Medulla oblongata (tissue), 1 donor: ENCODE results near the gene SIX1.

ENCODE experiments used
- DNase-seq: peaks from one replicate; pipeline ENCODE4 v3.0.0-alpha.2; 2015; ENCODE audit errors: extremely low spot score

The SIX1 gene

GRCh38 chr14:60655119-60655897 lies 6.0 kb upstream of the SIX1 start:
- no peak for DNase-seq

DNA sequence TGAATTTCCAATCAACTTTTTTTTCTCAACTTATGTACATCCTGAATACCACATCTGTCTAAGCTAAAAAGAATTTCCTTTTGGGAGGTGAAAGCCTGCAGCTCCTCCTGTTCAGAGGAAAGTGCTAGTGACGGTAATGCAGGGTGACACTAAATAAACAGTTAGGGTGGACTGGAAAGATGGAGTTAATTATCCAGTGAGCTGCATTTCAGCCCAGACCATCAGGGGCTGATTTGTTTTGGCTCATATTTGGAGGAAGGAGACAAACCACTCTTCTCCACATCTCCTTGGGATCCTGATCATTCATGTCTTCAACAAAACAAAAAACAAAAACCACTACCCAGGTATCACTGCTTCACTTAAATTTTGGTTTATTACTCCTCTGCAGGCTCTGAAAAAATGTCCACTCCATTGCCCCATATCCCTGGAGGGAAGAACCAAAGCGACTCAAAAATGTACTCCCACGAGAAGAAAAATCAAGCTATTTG lies 5.1 kb upstream of the SIX1 start:
- DNase-seq, result no peak

DNA sequence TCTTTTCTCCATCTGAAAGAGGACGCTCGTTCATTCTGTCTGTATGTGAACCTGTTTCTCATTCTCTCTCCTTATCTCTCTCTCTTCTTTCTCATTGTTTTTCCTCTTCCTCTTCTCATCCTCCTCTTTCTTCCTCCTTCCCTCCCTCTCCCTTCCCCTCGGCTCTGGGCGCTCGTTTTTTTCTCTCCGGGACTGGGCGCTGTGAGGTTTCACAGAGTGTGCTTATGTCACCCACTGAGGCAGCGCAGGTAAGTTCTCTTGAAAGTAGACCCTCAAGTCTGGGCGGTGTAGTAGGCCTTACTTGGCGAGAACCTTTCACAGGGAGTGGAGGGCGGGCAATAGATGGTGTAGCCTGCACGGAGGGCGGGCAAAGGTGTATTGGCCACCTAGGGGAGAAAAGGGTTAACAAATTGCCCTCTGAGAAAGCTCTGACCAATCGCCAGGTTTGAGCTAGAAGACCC lies 4.5 kb upstream of the SIX1 start:
- DNase-seq, result no peak

GRCh38 chr14:60652674-60653651 lies 3.7 kb upstream of the SIX1 start:
- DNase-seq, result no peak

GRCh38 chr14:60651796-60652673 lies 2.8 kb upstream of the SIX1 start:
- no peak for DNase-seq

DNA sequence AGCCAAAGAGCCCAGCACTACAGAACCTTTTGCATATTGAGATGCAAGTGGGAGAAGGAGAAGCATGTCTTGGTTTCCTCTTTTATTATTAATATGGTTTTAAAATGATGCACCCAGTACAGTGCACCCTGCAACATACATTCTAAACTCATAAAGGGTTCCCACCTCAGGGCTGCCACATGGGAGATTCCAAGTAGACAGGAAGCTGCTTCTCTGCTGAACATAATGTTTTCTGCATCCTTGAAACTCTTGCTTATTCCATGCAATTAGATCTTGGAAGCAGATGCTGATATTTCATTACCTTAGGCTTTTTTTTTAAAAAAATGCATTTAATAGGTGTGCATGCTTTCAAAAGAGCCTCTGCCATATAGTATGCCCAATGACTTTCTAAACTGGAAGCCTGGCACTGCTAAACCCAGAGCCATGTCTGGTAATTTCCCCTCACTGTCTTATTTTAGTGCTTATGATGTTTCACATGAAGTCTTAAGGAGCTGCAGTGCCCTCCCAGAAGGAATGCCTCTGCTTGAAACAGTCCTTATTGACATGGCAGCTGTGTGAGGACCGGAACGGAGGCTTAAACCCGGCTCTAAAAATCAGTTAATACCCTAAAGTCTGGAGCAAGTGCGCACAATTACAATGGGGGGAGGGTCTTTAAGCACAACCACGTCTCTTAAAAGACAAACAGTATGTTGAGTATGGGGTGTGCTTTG lies 2.0 kb upstream of the SIX1 start:
- DNase-seq, result no peak

GRCh38 chr14:60650373-60650961 lies 1.2 kb upstream of the SIX1 start:
- DNase-seq, result no peak

- no peak for DNase-seq
Measured at GRCh38 chr14:60649875-60650372, 647 bp upstream of the SIX1 start.

GRCh38 chr14:60648249-60648933 lies 886 bp downstream of the SIX1 start:
- no peak for DNase-seq

- no peak for DNase-seq
Measured at GRCh38 chr14:60647837-60648248, 1.4 kb downstream of the SIX1 start.

DNA sequence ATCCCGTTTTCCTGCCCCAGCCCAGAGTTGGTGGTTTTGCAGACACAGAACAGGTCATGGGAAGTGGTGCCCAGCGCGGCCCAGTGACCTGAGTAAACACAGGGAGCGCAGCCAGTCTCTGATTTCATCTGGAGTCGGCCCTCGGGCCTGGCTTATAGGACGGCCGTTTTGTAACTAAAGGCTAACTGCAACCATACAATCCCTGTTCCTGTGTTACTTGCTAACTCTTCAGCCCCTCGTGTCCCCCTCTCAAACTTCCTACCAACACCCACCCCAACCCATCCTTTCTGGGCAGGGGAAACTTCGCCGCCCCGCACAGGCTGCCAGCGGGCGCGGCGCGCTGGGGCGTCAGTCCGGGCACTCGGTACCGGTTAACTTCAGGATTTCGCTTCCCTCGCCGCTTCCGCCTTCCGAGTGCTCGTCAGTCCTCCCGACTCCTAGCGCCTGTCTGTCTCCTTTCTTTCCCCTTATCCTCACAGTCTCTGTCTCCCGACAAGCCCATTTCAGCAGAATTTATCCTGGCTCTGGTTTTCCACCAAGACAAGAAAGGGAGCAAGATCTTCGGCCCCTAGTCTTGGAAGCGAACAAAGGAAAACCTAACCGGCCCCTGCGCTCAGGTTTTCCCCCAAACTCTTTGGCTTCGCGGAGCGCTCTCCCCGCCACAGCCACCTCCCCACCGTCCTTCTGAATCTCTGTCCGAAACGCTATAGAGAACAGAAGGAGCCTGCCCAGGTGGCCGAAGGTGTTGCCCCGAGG lies 2.0 kb downstream of the SIX1 start:
- DNase-seq, result no peak

DNA sequence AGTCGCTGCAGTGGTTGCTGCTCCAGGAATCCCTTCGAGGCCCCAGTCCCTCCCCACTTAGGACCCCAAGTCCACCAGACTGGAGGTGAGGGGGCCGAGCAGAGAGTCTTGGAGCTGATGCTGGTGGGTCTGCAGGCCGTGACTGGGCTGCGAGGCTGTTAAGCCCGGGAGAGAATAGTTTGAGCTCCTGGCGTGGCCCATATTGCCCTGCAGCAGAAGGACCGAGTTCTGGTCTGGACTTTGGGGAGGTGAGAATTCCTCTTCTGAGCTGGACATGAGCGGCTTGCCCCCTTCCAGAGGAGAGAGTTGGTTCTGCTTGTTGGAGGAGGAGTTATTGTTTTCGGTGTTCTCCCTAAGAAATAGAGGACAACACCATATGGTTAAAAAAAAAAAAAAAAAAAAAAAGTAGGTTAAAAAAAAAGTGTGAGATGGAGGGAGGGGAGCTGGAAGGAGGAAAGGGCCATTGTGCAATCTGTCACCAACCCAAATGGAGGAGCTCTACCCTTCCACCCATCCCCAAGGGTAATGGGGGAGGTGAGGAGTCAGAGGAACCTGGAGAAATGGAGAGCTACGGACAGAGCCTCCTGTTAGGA lies 3.0 kb downstream of the SIX1 start:
- no peak for DNase-seq

- no peak for DNase-seq
Measured at GRCh38 chr14:60645126-60645741, 4.0 kb downstream of the SIX1 start.

- no peak for DNase-seq
Measured at GRCh38 chr14:60644666-60645065, 4.6 kb downstream of the SIX1 start.

DNA sequence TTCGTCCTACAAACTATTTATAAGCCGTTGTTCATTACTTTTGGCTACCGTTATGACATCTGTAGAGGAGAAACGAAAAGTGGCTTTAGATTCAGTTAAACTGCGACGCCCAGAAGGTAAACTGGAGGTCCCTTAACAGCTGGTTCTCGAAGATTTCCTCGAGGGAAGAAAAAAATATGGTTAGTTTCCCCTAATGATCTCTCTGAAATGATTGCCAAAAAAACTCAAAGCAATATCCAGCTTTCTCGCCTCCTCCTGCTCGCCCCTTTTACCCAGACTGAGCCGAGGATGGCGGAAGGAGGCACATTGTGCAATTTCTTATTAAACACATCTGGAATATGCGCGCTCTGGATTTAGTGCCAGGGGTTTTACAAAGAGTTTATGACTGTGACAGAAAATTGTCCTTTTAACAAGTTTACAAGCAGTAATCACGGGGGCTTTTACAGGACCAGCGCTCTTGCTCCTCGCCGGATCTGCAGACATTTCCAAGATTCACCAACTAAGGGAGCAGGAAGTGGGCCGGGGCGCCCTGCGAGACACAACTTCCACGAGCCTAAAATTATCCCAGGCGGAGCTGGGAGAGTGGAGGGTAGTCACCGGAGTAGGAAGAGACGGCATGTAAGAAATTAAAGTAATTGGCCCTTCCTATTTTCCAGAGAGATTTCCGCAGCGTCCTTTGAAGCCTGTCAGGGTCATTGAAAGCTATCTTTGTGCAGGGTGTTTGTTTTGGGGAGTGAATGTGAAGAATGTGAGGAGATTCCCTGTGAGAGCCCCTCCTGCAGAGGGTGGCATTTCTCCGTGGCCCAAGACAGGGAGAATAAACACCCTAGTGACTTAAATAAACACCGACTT lies 5.6 kb downstream of the SIX1 start:
- DNase-seq, result no peak

DNA sequence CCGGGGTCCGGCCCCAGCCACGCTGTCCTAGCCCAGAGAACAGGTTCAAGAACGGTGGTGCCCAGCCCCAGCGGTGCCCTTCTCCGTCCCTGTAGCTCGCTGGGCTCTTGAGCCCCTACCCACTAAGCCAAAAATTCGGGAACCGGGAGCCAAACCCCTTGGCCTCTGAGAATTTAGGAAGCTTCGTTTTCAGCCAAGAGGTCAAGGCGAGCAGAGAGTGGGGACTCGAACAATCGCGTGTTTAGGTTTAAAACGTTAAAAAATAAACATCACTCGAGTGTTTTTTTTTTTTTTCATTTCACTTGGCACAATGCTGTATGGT lies 6.2 kb downstream of the SIX1 start:
- DNase-seq, result no peak
